ENCODE measurements around the gene ZCCHC7.
"Not testable (repeated sequence)": the region's sequence is repeated elsewhere in the genome, so short reads cannot be mapped to it uniquely, and the experiment has no call there.

The ZCCHC7 gene

DNA sequence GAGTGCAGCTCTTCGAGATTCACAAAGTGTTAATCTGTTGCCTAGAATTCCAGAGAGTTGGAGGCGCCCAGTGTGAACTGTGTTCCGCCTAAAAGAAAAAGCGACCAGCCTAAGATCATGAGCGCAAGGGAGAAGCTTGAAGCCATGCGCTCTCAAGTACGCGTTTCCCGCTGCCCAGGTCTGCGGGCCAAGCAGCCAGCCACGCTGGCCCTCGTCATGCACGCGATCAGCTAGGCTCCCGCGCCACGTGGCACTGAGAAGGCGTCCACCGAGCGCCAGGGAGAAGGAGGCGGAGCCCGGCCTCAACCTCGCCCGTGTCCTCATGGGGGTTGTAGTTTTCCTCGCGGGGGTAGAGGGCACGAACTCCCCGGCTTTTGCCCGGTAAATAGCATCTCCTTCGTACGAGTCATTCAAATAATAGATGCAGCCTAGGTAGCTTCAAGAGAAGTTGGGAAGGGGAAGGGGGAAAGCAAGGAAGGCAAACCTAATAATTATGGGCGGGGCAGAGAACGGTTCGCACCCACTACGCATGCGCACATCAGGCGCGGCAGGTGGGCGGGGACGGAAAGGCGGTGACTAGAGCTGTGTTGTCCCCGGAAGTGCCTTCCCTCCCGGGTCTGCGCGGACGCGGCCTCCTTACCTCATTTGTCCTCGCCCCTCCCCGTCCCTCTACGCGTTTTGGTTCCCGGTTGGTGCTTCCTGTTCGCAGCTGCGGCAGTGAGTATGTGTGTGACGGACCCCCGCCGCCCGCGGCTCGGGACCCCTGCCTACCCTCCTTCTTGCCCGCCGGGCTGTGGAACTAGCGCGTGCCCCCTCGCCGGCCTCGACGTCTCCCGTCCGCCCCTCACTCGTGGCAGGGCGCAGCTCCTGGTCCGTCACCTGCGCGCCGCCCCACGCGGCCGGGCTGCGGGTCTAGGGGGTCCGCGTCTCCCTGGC is at the start of gene ZCCHC7:
Gene ZCCHC7, plus strand, starts transcription at position 668 of the 936 bp plus-strand sequence.
- peak within 1 kb of the TSS; percentile 92 for H3K4me3 ChIP-seq (ENCODE audit: low read depth, low read length)
- TF ChIP-seq, protein P1, sequence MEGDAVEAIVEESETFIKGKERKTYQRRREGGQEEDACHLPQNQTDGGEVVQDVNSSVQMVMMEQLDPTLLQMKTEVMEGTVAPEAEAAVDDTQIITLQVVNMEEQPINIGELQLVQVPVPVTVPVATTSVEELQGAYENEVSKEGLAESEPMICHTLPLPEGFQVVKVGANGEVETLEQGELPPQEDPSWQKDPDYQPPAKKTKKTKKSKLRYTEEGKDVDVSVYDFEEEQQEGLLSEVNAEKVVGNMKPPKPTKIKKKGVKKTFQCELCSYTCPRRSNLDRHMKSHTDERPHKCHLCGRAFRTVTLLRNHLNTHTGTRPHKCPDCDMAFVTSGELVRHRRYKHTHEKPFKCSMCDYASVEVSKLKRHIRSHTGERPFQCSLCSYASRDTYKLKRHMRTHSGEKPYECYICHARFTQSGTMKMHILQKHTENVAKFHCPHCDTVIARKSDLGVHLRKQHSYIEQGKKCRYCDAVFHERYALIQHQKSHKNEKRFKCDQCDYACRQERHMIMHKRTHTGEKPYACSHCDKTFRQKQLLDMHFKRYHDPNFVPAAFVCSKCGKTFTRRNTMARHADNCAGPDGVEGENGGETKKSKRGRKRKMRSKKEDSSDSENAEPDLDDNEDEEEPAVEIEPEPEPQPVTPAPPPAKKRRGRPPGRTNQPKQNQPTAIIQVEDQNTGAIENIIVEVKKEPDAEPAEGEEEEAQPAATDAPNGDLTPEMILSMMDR (IDR thresholded peaks at IDR 0.05; ENCODE audit: low read depth, low read length) = no peak

DNA sequence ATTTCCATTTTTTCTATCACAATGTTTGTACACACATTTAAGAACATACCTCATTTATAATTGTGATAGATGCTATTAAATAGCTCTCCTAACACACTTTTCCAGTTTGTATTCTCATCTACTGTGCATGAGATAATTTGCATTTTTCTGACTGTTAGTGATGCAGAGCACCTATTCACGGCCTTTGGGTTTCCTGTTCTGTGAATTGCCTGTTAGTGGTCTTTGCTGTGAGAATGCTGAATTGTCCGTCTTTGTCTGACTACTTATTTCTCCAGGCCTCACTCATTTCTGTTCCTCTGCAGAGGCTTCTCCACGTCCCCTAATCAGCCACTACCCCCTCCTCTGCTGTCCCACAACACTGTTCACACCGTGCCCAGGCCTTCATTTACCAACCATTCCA is 45.6 kb upstream of the ZCCHC7 start:
- H3K4me3 ChIP-seq (ENCODE audit: low read depth, low read length) = not testable (repeated sequence)

DNA sequence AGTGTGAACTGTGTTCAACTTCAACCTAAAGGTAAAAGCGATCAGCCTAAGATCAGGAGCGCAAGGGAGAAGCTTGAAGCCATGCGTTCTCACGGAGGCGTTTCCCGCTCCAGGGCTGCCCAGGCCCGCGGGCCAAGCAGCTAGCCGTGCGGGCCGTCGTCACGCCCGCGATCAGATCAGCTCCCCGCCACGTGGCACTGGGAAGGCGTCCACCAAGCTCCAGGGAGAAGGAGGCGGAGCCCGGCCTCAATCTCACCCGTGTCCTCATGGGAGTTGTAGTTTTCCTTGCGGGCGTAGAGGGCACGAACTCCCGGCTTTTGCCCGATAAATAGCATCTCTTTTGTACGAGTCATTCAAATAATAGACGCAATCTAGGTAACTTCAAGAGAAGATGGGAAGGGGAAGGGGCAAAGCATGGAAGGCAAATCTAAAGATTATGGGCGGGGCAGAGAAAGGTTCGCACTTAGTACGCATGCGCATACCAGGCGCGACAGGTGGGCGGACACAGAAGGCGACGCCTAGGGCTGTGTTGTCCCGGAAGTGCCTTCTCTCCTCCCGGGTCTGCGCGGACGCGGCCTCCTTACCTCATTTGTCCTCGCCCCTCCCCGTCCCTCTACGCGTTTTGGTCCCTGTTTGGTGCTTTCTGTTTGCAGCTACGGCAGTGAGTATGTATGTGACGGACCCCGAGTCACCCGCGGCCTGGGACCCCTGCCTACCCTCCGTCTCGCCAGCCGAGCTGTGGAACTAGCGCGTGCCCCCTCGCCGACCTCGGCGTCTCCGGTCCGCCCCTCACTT is 40.8 kb upstream of the ZCCHC7 start:
- TF ChIP-seq, protein P1 (IDR thresholded peaks at IDR 0.05; ENCODE audit: low read depth, low read length) = no peak
- peak overlapping the region; percentile 91 for H3K4me3 ChIP-seq (ENCODE audit: low read depth, low read length)

DNA sequence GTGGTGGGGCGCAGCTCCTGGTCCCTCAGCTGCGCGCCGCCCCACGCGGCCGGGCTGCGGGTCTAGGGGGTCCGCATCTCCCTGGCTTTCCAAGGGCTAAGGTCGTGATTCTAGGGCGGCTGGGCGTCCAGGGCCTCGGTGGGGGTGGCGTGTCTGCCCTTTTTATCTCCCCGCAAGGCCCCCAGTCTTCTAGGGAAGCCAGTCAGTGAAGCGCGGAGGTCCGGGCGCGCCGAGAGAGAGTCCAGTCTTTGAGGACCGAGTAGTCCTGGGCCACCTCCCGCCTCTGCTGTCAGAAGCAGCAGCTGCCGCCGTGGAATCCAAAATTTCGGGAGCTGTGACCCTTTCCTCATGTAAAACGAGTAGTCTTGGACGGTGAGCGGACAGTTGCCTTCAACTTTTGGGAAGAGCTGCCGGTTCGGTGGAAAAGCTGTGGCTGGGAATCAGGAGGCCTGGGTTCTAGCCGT is 40.2 kb upstream of the ZCCHC7 start:
- H3K4me3 ChIP-seq (ENCODE audit: low read depth, low read length) = peak overlapping the region; percentile 91

DNA sequence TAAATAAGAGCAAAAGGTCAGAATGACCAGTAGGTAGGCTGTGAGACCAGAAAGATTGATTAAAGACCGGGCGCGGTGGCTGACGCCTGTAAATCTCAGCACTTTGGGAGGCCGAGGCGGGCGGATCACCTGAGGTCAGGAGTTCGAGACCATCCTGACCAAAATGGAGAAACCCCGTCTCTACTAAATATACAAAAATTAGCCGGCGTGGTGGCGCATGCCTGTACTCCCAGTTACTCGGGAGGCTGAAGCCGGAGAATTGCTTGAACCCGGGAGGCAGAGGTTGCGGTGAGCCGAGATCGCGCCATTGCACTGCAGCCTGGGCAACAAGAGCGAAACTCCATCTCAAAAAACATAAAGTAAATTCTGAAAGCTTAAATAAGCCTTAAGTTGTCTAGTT is 38.9 kb upstream of the ZCCHC7 start:
- H3K4me3 ChIP-seq (ENCODE audit: low read depth, low read length) = not testable (repeated sequence)

DNA sequence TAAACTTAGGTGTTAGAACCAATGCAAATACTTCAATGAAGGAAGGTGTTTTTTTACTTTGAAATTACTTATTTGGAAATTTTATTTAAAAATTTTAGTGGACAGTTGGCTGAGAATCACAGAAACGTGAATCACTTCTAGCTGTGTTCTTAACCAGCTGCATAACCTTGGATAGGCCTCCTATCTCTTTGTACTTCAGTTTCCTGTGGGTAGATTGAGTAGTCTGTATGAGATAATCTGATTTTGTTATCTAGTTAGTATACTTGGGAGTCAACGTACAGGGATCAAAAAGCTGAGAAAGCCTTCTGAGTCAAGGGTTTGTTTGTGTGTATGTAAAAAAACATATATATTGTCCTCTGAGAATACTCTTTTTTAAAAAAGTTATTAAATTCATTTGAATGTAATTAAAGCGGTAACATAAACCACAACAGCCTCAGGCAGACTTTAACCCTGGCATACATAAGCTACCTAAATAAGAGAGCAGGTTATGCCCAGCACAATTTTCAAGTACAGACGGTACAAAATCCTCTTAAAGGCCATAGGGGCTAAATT is 38.1 kb upstream of the ZCCHC7 start:
- no peak overlapping the region for H3K4me3 ChIP-seq (ENCODE audit: low read depth, low read length)
- TF ChIP-seq, protein P1 (IDR thresholded peaks at IDR 0.05; ENCODE audit: low read depth, low read length) = no peak

DNA sequence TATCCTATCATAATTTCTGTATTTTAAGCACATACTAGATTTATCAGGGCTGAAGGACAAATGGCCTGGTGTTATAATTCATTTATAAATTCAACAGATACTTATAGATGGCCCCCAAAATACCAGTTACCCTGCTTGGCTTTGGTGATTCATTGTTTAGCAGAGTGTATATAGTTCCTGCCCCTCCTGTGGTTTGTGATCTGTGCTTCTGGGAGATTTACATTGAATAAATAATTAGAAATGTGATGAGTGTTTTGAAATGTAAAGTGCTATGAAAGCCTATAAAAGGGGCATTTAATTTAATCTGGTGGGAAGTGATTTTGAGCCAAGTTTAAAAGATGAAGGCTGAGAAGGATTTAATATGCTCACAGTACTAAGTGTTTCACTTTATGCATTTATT is 36.7 kb upstream of the ZCCHC7 start:
- no peak overlapping the region for H3K4me3 ChIP-seq (ENCODE audit: low read depth, low read length)
- TF ChIP-seq, protein P1 (IDR thresholded peaks at IDR 0.05; ENCODE audit: low read depth, low read length) = no peak

DNA sequence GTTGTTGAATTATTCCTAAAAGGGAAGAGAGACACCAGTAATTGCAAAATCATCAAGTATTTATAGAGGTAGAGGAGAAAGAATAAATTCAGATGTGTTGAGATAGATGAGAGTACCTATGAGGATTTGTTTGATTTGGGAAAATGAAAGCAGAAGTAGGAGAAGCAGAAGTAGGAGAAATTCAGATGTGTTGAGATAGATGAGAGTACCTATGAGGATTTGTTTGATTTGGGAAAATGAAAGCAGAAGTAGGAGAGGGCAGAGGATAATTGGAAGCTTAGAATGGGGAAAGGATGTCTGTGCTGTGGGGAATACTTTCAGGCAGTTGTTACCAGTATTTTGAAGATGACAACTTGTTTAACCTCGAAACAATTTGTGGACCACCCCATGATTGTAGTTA is 35.1 kb upstream of the ZCCHC7 start:
- TF ChIP-seq, protein P1 (IDR thresholded peaks at IDR 0.05; ENCODE audit: low read depth, low read length) = no peak
- no peak overlapping the region for H3K4me3 ChIP-seq (ENCODE audit: low read depth, low read length)

DNA sequence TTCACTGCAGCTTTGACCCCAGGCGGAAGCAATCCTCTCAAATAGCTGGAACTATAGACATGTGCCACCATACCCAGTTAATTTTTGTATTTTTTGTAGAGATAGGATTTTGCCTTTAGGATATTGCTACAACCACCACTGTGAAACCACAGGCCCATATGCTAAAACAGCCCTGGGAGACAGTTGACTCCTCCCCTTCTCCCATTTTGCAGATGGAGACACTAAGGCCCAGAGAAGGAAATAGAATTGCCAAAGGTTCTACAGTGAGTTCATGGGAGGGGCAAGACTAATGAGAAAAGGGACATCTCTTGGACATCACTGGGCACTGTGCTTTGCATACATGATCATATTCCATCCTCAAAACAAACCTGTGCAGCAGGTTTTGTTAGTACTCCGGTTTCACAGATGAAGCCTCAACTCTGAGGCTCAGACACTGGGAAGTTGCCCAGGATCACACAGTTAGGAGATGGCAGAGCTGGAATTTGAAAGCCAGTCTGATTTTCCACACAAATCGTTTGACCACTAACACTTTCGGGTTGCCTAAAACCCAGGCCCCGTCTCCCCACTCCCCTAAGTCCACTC is 27.6 kb upstream of the ZCCHC7 start:
- not testable (repeated sequence) for H3K4me3 ChIP-seq (ENCODE audit: low read depth, low read length)
